Thyroid gland (tissue), 4 donors: ENCODE measurements around the gene CYP3A7.

Experiments used
- POLR2A ChIP-seq, 2 donors: fragments of 450-650 bp; IDR thresholded peaks; one replicate each; pipeline ENCODE4 v1.6.1; 2017; ENCODE audit warnings: antibody characterized with exemption in 2 of 2, mild to moderate bottlenecking in 2 of 2, moderate library complexity in 1 of 2
- TF ChIP-seq, protein P1 (sequence below), 6 experiments: fragments of 200-600 bp in 3 of 6; fragments of 450-650 bp in 3 of 6; sonication (generic) in 3 of 6; IDR thresholded peaks; one replicate each; pipeline ENCODE4 v1.5.1; 2016 to 2019; ENCODE audit warnings: antibody characterized with exemption in 6 of 6, mild to moderate bottlenecking in 2 of 6, inconsistent platforms in 1 of 6, moderate library complexity in 1 of 6

DNA sequence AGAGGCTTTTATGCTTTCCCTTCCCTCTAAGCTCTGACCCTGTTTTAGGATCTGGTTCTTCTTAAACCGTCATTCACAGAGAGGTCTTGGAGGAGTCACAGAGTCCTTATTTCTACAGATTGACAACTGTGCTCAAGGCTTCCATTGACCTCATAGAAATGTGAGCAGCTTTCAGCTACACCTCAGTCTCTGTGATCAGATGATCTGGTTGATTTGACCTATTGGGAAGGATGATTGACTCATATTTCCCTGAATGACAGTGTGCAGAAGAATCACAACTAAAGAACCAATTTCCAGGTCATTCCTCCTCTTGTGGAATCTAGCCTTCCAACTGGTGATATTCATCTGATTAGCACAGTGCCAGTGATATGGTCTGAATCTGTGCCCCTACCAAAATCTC is 45.6 kb upstream of the CYP3A7 start:
- TF ChIP-seq, protein P1, sequence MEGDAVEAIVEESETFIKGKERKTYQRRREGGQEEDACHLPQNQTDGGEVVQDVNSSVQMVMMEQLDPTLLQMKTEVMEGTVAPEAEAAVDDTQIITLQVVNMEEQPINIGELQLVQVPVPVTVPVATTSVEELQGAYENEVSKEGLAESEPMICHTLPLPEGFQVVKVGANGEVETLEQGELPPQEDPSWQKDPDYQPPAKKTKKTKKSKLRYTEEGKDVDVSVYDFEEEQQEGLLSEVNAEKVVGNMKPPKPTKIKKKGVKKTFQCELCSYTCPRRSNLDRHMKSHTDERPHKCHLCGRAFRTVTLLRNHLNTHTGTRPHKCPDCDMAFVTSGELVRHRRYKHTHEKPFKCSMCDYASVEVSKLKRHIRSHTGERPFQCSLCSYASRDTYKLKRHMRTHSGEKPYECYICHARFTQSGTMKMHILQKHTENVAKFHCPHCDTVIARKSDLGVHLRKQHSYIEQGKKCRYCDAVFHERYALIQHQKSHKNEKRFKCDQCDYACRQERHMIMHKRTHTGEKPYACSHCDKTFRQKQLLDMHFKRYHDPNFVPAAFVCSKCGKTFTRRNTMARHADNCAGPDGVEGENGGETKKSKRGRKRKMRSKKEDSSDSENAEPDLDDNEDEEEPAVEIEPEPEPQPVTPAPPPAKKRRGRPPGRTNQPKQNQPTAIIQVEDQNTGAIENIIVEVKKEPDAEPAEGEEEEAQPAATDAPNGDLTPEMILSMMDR (IDR thresholded peaks at IDR 0.05), result no peak
- no peak for TF ChIP-seq POLR2A (IDR thresholded peaks at IDR 0.05)
